ENCODE measurements around the gene ZNF354C.

- TF ChIP-seq ISL1 (CRISPR knock-in tag; IDR thresholded peaks at IDR 0.05) (no peak), TCF4 (CRISPR knock-in tag; IDR thresholded peaks at IDR 0.05; ENCODE audit: borderline replicate concordance) (no peak), ZFP3 (CRISPR knock-in tag; IDR thresholded peaks at IDR 0.05) (no peak), ZNF8 (CRISPR knock-in tag; IDR thresholded peaks at IDR 0.05) (no peak)
- TF ChIP-seq, protein P1, sequence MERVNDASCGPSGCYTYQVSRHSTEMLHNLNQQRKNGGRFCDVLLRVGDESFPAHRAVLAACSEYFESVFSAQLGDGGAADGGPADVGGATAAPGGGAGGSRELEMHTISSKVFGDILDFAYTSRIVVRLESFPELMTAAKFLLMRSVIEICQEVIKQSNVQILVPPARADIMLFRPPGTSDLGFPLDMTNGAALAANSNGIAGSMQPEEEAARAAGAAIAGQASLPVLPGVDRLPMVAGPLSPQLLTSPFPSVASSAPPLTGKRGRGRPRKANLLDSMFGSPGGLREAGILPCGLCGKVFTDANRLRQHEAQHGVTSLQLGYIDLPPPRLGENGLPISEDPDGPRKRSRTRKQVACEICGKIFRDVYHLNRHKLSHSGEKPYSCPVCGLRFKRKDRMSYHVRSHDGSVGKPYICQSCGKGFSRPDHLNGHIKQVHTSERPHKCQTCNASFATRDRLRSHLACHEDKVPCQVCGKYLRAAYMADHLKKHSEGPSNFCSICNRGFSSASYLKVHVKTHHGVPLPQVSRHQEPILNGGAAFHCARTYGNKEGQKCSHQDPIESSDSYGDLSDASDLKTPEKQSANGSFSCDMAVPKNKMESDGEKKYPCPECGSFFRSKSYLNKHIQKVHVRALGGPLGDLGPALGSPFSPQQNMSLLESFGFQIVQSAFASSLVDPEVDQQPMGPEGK (CRISPR knock-in tag; IDR thresholded peaks at IDR 0.05; ENCODE audit: borderline replicate concordance): no peak
These were observed 5.5 kb downstream of the ZNF354C start for GRCh38 chr5:179065703-179066102.
